ENCODE measurements around the gene NAV3. TPM values are rescaled to one million over a fixed set of nuclear protein-coding genes. Genes with fewer than 3 reads are reported as not detected.

NAV3 gene
- total and polyA plus RNA-seq, 2 donors (not counting 1 experiment from before 2014, with no cell fraction given): not detected

GRCh38 chr12:77833329-77833728 lies 2.6 kb downstream of the NAV3 start:
- H3K4me2 ChIP-seq (replicated peaks; ENCODE audit: low read depth, low read length, poor library complexity, severe bottlenecking): no peak overlapping the region
- no peaks in the 10 kb centered on the region for H3K4me1 Mint-ChIP-seq
- H3K27me3 Mint-ChIP-seq: no peaks in the 10 kb centered on the region
- ChIA-PET CTCF (no interaction called here), POLR2A (no interaction called here)
- no peak overlapping the region for H2AFZ ChIP-seq (ENCODE audit: insufficient read depth, low read depth, low read length, poor library complexity, severe bottlenecking)
- no peaks in the 10 kb centered on the region for H3K36me3 ChIP-seq (replicated peaks in 1 of 2; ENCODE audit: control extremely low read depth in 1 of 2, control insufficient read depth in 1 of 2, extremely low read depth in 1 of 2, insufficient read depth in 2 of 2, low read length in 1 of 2)
- no peak overlapping the region for H3K27ac Mint-ChIP-seq
- H3K4me3 ChIP-seq (ENCODE audit: control extremely low read depth in 1 of 5, extremely low read depth in 1 of 5, insufficient read depth in 1 of 5, low read depth in 2 of 5, low read length in 4 of 5): no peak overlapping the region
- H3K27me3 ChIP-seq (replicated peaks in 1 of 4; ENCODE audit: control extremely low read depth in 1 of 4, control insufficient read depth in 3 of 4, insufficient read depth in 4 of 4, low read length in 3 of 4): no peaks in the 10 kb centered on the region
- no peak overlapping the region for H3K4me3 Mint-ChIP-seq
- no peak overlapping the region for H3K27ac ChIP-seq (ENCODE audit: low read length in 2 of 2)
- intact Hi-C loops (cut with micrococcal nuclease): no loop called here
- 80% methylated on average over 9 of the region's 9 CpGs for WGBS (ENCODE audit: insufficient coverage)
- H3K9me3 ChIP-seq (ENCODE audit: control extremely low read depth in 1 of 3, control insufficient read depth in 2 of 3, insufficient read depth in 1 of 3, low read length in 2 of 3): peaks cover 0 to 5% (median 0%) of the 10 kb centered on the region in 3 donors
- H3K9me3 Mint-ChIP-seq (ENCODE audit: insufficient read depth): no peaks in the 10 kb centered on the region
- no peaks in the 10 kb centered on the region for H3K4me1 ChIP-seq (ENCODE audit: control insufficient read depth in 2 of 2, insufficient read depth in 2 of 2, low read length in 2 of 2)
- TF ChIP-seq CTCF (IDR thresholded peaks at IDR 0.05) (no peak), EZH2 (IDR thresholded peaks at IDR 0.05; ENCODE audit: borderline replicate concordance, insufficient read depth, low read depth, low read length, poor library complexity, severe bottlenecking) (no peak)
- no peaks in the 10 kb centered on the region for H3K79me2 ChIP-seq (ENCODE audit: control insufficient read depth, insufficient read depth, low read length)
- no peak for DNase-seq
- no peak overlapping the region for H3K9ac ChIP-seq (ENCODE audit: low read length)
- H4K20me1 ChIP-seq (ENCODE audit: control insufficient read depth, insufficient read depth, low read length, poor library complexity, severe bottlenecking): no peaks in the 10 kb centered on the region
- no peak for ATAC-seq (ENCODE audit: low read depth)

- Mint-ChIP-seq H3K4me3 (no peak overlapping the region), H3K27me3 (no peaks in the 10 kb centered on the region), H3K27ac (no peak overlapping the region), H3K9me3 (ENCODE audit: insufficient read depth) (no peaks in the 10 kb centered on the region), H3K4me1 (no peaks in the 10 kb centered on the region)
- no peak for TF ChIP-seq CTCF (IDR thresholded peaks at IDR 0.05)
- TF ChIP-seq EZH2 (IDR thresholded peaks at IDR 0.05; ENCODE audit: borderline replicate concordance, insufficient read depth, low read depth, low read length, poor library complexity, severe bottlenecking): no peak
- Histone ChIP-seq H3K4me1 (ENCODE audit: control insufficient read depth in 2 of 2, insufficient read depth in 2 of 2, low read length in 2 of 2) (no peaks in the 10 kb centered on the region), H3K4me3 (ENCODE audit: control extremely low read depth in 1 of 5, extremely low read depth in 1 of 5, insufficient read depth in 1 of 5, low read depth in 2 of 5, low read length in 4 of 5) (no peak overlapping the region), H2AFZ (ENCODE audit: insufficient read depth, low read depth, low read length, poor library complexity, severe bottlenecking) (no peak overlapping the region), H3K27ac (ENCODE audit: low read length in 2 of 2) (no peak overlapping the region), H3K36me3 (replicated peaks in 1 of 2; ENCODE audit: control extremely low read depth in 1 of 2, control insufficient read depth in 1 of 2, extremely low read depth in 1 of 2, insufficient read depth in 2 of 2, low read length in 1 of 2) (no peaks in the 10 kb centered on the region), H3K79me2 (ENCODE audit: control insufficient read depth, insufficient read depth, low read length) (no peaks in the 10 kb centered on the region), H3K9me3 (ENCODE audit: control extremely low read depth in 1 of 3, control insufficient read depth in 2 of 3, insufficient read depth in 1 of 3, low read length in 2 of 3) (peaks cover 0 to 5% (median 0%) of the 10 kb centered on the region in 3 donors), H4K20me1 (ENCODE audit: control insufficient read depth, insufficient read depth, low read length, poor library complexity, severe bottlenecking) (no peaks in the 10 kb centered on the region), H3K4me2 (replicated peaks; ENCODE audit: low read depth, low read length, poor library complexity, severe bottlenecking) (no peak overlapping the region), H3K9ac (ENCODE audit: low read length) (no peak overlapping the region), H3K27me3 (replicated peaks in 1 of 4; ENCODE audit: control extremely low read depth in 1 of 4, control insufficient read depth in 3 of 4, insufficient read depth in 4 of 4, low read length in 3 of 4) (no peaks in the 10 kb centered on the region)
- POLR2A ChIA-PET: no interaction called here
- CTCF ChIA-PET: no interaction called here
- no peak for ATAC-seq (ENCODE audit: low read depth)
- no CpG with 5 or more reads among the region's 2 CpGs for WGBS (ENCODE audit: insufficient coverage)
- DNase-seq: no peak
- intact Hi-C loops (cut with micrococcal nuclease): no loop called here
Observed at GRCh38 chr12:77834618-77835017, 3.9 kb downstream of the NAV3 start.
